HL-60 (cell line): Measurements from ENCODE around the gene SPATA7.

Experiments
- DNase-seq, 2 experiments: peaks; one replicate each; pipeline ENCODE4 v3.0.0-alpha.2; 2010 to 2020; ENCODE audit warnings: low read depth in 1 of 2, low spot score in 1 of 2
- H3K27ac ChIP-seq: fragments of 250-450 bp; sonication (Bioruptor Pico); replicated peaks from 2 replicates; pipeline ENCODE4 v1.5.1; 2020; ENCODE audit warnings: mild to moderate bottlenecking, moderate library complexity
- H3K27me3 ChIP-seq: fragments of 250-450 bp; sonication (Bioruptor Pico); 2 replicates; pipeline ENCODE4 v1.5.1; 2021; ENCODE audit warnings: mild to moderate bottlenecking, moderate library complexity; ENCODE audit not compliant: insufficient read depth, poor library complexity, severe bottlenecking
- H3K4me3 ChIP-seq: replicated peaks from 2 replicates; pipeline ENCODE4 v1.5.1; 2011; ENCODE audit warnings: mild to moderate bottlenecking, control low read depth, low read length; ENCODE audit not compliant: insufficient read depth
- CTCF ChIP-seq: IDR thresholded peaks from one replicate; pipeline ENCODE4 v1.5.1; 2011; ENCODE audit warnings: low read length, control low read depth, inconsistent platforms; ENCODE audit not compliant: insufficient read depth
- GABPA ChIP-seq: IDR thresholded peaks from 2 replicates; pipeline ENCODE4 v1.6.1; 2012; ENCODE audit warnings: low read depth
- POLR2AphosphoS5 ChIP-seq: IDR thresholded peaks from 2 replicates; pipeline ENCODE4 v1.6.1; 2012; ENCODE audit warnings: low read depth
- REST ChIP-seq: IDR thresholded peaks from 2 replicates; pipeline ENCODE4 v1.6.1; 2012; ENCODE audit warnings: low read depth; ENCODE audit not compliant: insufficient replicate concordance
- SPI1 ChIP-seq: IDR thresholded peaks from 2 replicates; pipeline ENCODE4 v1.6.1; 2012; ENCODE audit warnings: low read depth, mild to moderate bottlenecking, borderline replicate concordance

SPATA7 gene

GRCh38 chr14:88363644-88364043 lies 21.8 kb upstream of the SPATA7 start:
- Histone ChIP-seq H3K4me3 (no peak overlapping the region), H3K27me3 (no peaks in the 10 kb centered on the region), H3K27ac (no peak overlapping the region)
- TF ChIP-seq POLR2AphosphoS5 (no peak), SPI1 (no peak), GABPA (no peak), REST (no peak), CTCF (no peak)
- DNase-seq = no peak

GRCh38 chr14:88364710-88365413 lies 20.6 kb upstream of the SPATA7 start:
- H3K27me3 ChIP-seq = no peaks in the 10 kb centered on the region
- no peak overlapping the region for H3K4me3 ChIP-seq
- no peak overlapping the region for H3K27ac ChIP-seq
- DNase-seq = no peak
- TF ChIP-seq GABPA (no peak), SPI1 (no peak), REST (no peak), CTCF (no peak), POLR2AphosphoS5 (no peak)

- Histone ChIP-seq H3K4me3 (no peak overlapping the region), H3K27ac (no peak overlapping the region), H3K27me3 (no peaks in the 10 kb centered on the region)
- TF ChIP-seq POLR2AphosphoS5 (no peak), SPI1 (no peak), GABPA (no peak), CTCF (no peak), REST (no peak)
- no peak for DNase-seq
Measured at GRCh38 chr14:88369496-88369895, 16.0 kb upstream of the SPATA7 start.
